DMS 273 treated with DMSO at 0.1 percent for 48 hours (cell line): ENCODE data around the gene RPA1.

Source experiments
- DNase-seq: peaks from one replicate; lab custom pipeline; 2025; lab: John Stamatoyannopoulos, UW

Gene RPA1

DNA sequence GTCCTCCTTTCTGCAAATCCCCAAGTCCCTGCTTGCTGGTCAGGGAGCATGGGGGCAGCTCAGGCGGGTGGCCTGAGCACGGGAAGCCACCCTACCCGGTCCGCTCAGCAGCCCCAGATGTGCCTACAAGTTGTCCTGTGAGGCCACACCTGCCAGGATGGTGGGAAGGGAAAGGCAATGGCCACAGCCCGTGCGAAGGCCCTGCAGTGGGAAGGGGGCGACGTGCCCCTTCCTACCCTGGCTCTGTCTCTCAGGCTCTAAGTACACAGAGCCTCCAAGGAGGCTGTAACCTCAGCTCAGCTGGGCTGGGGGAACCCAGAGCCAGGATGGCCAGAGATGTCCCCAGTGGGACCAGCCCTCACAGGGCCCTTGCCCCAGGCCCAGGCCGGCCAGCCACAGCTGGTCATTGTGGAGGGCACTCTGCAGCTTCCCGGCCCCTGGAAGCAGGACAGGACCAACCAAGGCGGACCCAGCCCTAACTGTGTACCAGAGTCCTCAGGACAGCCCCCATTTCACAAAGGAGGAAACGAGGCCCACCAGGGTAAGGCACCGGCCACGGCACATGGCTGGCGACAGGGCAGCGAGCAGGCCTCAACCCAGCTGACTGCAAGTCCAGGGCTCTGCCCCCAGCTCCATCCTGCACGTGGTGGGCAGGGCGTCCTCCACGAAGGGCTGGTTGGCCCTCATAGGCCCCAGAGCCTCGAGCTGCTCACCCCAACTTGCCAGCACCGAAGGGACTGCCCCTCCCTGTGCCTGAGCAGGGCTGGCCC, 113.0 kb downstream of the RPA1 start:
- no peak for DNase-seq

DNA sequence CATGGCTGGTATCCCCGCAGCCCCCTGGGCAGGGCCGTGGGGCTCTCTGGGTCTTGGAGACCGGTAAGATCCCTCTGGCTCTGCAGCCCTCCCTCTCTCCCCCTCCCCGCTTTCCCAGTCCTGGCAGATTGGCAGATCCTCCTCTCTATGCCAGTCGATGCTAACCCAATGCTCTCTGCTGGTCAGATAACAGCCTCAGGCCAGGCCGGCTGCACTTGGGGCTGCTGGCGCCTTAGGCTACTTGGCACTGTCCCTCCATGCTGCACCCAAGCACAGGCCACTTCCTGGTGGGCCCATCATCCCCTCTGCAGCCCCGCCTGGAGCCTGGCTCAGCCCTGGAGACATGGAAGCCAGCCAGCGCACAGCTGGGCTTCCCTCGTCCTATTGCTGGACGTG, 113.6 kb downstream of the RPA1 start:
- no peak for DNase-seq

DNA sequence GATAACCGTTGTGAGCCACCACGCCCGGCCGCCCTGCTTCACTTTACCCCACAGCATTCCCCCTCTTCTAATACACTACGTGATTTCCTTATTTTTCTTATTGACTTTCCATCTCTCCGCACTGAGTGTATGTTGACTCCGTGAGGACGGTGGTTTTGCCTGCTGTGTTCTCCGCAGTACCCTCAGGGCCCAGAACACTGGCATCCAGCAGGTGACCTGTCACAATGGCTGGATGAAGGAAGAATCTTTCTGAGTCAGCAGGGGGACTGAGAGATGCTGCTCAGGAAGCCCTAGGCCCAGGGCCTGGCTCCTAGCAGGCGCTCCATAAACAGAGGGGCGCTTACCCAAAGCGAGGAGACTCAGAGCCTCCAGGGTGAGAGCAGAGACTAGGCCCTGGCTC, 115.8 kb downstream of the RPA1 start:
- DNase-seq: no peak

DNA sequence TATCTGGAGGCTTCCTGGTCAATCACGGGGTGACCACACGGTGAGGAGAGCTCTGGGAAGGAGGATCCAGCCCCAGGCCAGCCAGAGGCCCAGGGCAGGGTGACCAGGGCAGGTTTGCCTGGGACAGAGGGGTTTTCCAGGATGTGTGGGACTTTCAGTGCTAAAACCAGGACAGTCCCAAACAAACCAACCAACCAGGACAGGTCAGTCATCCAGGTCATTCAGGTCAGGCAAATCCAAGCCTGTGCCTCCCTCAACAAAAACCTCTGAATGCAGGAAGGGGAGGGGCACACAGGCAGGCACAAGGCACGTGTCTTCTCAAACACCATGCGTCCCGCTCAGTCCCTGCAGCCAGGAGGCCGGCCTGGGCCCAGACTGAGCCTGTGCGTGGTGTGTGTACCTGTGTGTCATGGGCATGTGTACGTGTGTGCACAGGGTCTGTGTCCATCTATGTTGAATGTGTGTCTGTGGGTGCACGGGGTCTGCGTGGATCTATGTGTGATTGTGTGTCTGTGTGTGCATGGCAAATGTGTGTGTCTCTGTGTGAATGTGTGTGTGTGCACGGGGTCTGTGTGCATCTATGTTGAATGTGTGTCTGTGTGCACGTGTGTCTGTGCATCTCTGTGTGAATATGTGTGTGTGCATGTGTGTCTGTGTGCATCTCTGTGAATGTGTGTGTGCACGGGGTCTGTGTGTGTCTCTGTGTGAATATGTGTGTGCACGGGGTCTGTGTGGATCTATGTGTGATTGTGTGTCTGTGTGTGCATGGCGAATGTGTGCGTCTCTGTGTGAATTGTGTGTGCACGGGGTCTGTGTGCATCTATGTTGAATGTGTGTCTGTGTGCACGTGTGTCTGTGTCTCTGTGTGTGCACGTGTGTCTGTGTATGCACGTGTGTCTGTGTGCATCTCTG, 116.5 kb downstream of the RPA1 start:
- no peak for DNase-seq

DNA sequence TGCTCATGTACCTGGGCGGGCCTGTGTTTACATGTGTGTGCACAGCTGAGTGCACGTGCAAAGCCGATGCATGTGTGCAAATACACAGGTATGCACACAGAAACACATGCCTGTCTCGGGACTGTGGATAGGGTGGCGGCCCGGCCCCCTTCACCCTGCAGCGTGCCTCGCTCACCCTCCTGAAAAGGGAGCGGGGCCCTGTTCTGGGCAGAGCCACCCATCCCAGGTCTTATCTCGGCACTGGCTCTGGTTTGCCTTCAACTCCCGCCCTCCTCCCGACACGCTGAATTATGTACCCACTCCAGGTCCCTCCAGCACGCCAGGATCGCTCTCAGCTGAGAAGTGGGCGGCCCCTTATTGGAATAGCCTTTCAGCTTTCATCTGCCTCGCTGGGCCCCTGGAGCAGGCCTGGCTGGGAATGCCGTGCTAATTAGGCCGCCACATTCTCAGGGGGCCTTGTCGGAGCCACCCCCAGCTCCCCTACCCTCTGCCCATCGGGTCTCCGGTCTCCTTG, 117.5 kb downstream of the RPA1 start:
- DNase-seq: no peak

DNA sequence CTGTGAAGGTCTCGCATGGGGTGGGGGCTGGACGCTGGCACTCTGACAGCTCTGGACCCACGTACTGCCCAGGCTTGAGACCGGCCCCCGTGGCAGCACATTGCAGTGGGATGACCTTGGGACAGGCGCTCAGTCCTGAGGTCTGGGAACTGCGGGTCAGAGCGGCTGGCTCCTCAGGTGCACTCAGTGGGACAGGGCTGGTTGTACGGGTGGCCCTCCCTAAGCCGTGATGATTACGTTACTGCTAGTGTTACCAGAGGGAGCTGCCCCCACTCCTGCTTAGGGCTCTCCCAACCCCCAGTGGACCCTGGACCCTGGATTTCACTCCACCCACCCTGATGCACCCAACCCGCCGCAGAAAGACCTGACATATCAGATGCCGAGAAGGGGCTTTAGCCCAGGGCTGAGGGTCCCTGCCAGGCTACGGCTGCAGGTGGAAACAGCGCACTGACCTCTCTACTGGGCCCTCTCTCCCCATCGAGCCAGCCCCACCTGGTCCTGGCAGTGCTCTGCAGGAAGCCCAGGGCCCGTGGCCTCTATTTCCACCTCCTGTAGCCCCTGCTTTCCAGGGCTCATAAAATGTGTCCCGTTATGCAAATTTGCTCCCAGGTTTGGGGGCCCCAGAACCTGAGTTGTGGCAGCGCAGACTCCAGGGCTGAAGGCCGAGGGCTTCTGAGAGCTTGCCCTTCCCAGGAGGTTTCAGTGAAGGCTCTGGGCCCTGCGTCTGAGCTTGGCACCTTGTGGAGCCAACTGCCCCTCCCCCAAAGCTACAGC, 118.1 kb downstream of the RPA1 start:
- no peak for DNase-seq

DNA sequence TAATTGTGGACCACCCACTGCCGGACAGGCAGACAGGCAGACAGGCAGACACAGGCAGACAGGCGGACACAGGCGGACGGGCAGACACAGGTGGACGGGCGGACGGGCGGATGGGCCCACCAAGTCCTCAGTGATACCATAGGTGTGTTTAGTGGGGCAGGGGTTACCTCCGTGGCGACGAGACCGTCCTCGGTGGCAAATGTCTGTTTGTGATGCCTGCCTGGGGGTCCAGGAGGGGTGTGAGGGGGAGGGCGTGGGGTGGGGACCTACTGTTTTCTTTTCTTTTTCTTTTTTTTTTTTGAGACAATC, 118.7 kb downstream of the RPA1 start:
- DNase-seq: no peak
